GM12878 (cell line): Measurements from ENCODE around the gene LIN37. TPM values are rescaled to one million over a fixed set of nuclear protein-coding genes. Genes with fewer than 3 reads are reported as not detected.

ENCODE experiments used
- ATAC-seq: fragments of 200-7000 bp; cut with Tn5 transposase; 3 replicates; pipeline ENCODE4 v1.9.1; 2020; ENCODE audit warnings: mild to moderate bottlenecking, moderate library complexity
- BruUV-seq: library from RNA; stranded (reverse); fragments of 400-500 nt; replicated peaks from 2 replicates; lab custom pipeline; 2021; lab: Mats Ljungman, UMichigan
- CTCF ChIA-PET: fragments of 300-600 bp; sonication (Branson Sonifier 250); formaldehyde crosslinking; extraction: SDS; loops from one replicate; lab custom pipeline; 2021; ENCODE audit warnings: inconsistent platforms; lab: Yijun Ruan, JAX
- POLR2A ChIA-PET: fragments of 350-600 bp; formaldehyde crosslinking; extraction: SDS; loops from one replicate; lab custom pipeline; 2021; ENCODE audit warnings: inconsistent platforms; lab: Charles Lee
- RAD21 ChIA-PET: fragments of 300-600 bp; sonication (Branson Sonifier 250); formaldehyde crosslinking; loops from one replicate; lab custom pipeline; 2023; ENCODE audit warnings: antibody characterized with exemption; ENCODE audit not compliant: unreplicated experiment; lab: Charles Lee
- SMC1A ChIA-PET: fragments of 300-600 bp; sonication (Branson Sonifier 250); formaldehyde crosslinking; loops from one replicate; lab custom pipeline; 2023; ENCODE audit not compliant: unreplicated experiment, uncharacterized antibody; lab: Charles Lee
- DNase-seq: peaks from one replicate; pipeline ENCODE4 v3.0.0-alpha.2; 2011; ENCODE audit warnings: low read depth, low spot score
- FAIRE-seq: peaks from 3 replicates; lab custom pipeline; 2011; peaks lifted over from hg19 to GRCh38; lab: Jason Lieb, UNC
- H2AFZ ChIP-seq: 2 replicates; pipeline ENCODE4 v1.6.0; 2011; ENCODE audit warnings: low read depth, low read length, control low read depth; ENCODE audit not compliant: control insufficient read depth
- H3K27ac ChIP-seq: 2 replicates; pipeline ENCODE4 v1.5.1; 2011; ENCODE audit warnings: control low read depth; ENCODE audit not compliant: control insufficient read depth, insufficient read depth
- H3K27me3 ChIP-seq, 2 experiments: replicated peaks in 1 of 2; 2 replicates each; pipeline versions ENCODE4 v1.6.0 to v1.6.1; 2011; ENCODE audit warnings: low read length in 1 of 2; ENCODE audit not compliant: control insufficient read depth in 2 of 2, insufficient read depth in 2 of 2
- H3K36me3 ChIP-seq, 2 experiments: 2 replicates each; pipeline ENCODE4 v1.5.1; 2011; ENCODE audit warnings: low read length in 1 of 2; ENCODE audit not compliant: control insufficient read depth in 2 of 2, insufficient read depth in 2 of 2
- H3K4me1 ChIP-seq: 2 replicates; pipeline ENCODE4 v1.6.1; 2011; ENCODE audit warnings: mild to moderate bottlenecking, low read length, moderate library complexity, mixed read lengths; ENCODE audit not compliant: control insufficient read depth, insufficient read depth
- H3K4me2 ChIP-seq: 2 replicates; pipeline ENCODE4 v1.6.0; 2011; ENCODE audit warnings: control low read depth; ENCODE audit not compliant: control insufficient read depth, insufficient read depth
- H3K4me3 ChIP-seq: fragments of 200-600 bp; sonication (generic); 2 replicates; pipeline ENCODE4 v1.5.1; 2016
- H3K79me2 ChIP-seq: 2 replicates; pipeline ENCODE4 v1.6.0; 2011; ENCODE audit warnings: low read length; ENCODE audit not compliant: control insufficient read depth, insufficient read depth
- H3K9ac ChIP-seq: 2 replicates; pipeline ENCODE4 v1.8.0; 2011; ENCODE audit warnings: low read length, control low read depth, mixed read lengths; ENCODE audit not compliant: control insufficient read depth, insufficient read depth
- H3K9me3 ChIP-seq: replicated peaks from 3 replicates; pipeline ENCODE4 v1.5.1; 2011; ENCODE audit warnings: mild to moderate bottlenecking, low read length; ENCODE audit not compliant: control insufficient read depth, insufficient read depth
- H4K20me1 ChIP-seq: 2 replicates; pipeline ENCODE4 v1.6.0; 2011; ENCODE audit not compliant: control insufficient read depth, insufficient read depth
- ATF2 ChIP-seq: IDR thresholded peaks from 2 replicates; pipeline ENCODE4 v1.6.1; 2012; ENCODE audit warnings: low read length, inconsistent platforms
- CBFB ChIP-seq: IDR thresholded peaks from 2 replicates; pipeline ENCODE4 v1.6.1; 2016; ENCODE audit warnings: antibody characterized with exemption, low read depth
- CUX1 ChIP-seq: IDR thresholded peaks from 2 replicates; pipeline ENCODE4 v1.6.1; 2012; ENCODE audit warnings: improper control_type of control experiment, low read depth, low read length; ENCODE audit not compliant: insufficient replicate concordance
- DPF2 ChIP-seq: fragments of 450-650 bp; IDR thresholded peaks from 2 replicates; pipeline ENCODE4 v1.6.1; 2017; ENCODE audit warnings: mild to moderate bottlenecking
- IRF4 ChIP-seq: IDR thresholded peaks from 2 replicates; pipeline ENCODE4 v1.6.1; 2011; ENCODE audit warnings: low read depth, low read length
- JUNB ChIP-seq: IDR thresholded peaks from 2 replicates; pipeline ENCODE4 v1.6.1; 2016; ENCODE audit warnings: antibody characterized with exemption, mild to moderate bottlenecking
- MEF2B ChIP-seq: fragments of 450-650 bp; IDR thresholded peaks from 2 replicates; pipeline ENCODE4 v1.6.1; 2018; ENCODE audit warnings: mild to moderate bottlenecking, moderate library complexity; ENCODE audit not compliant: partially characterized antibody, poor library complexity, severe bottlenecking
- RCOR1 ChIP-seq: conservative IDR thresholded peaks from 2 replicates; pipeline ENCODE4 v1.6.1; 2012; ENCODE audit warnings: low read depth, low read length, improper control_type of control experiment
- SIN3A ChIP-seq: IDR thresholded peaks from 2 replicates; pipeline ENCODE4 v1.6.1; 2012; ENCODE audit warnings: low read depth, low read length, improper control_type of control experiment
- STAT1 ChIP-seq: fragments of 450-650 bp; conservative IDR thresholded peaks from 2 replicates; pipeline ENCODE4 v1.6.1; 2014; ENCODE audit warnings: antibody characterized with exemption, mild to moderate bottlenecking
- USF2 ChIP-seq: IDR thresholded peaks from 2 replicates; pipeline ENCODE4 v1.6.1; 2011; ENCODE audit warnings: low read depth, low read length, improper control_type of control experiment, borderline replicate concordance
- WGBS: methylation state at CpG from one replicate; pipeline ENCODE4 v1.1.6; 2016; ENCODE audit warnings: low lambda C conversion rate; ENCODE audit not compliant: insufficient replicate concordance, insufficient coverage; ENCODE audit errors: missing lambda C conversion rate; 5-methylcytosine and 5-hydroxymethylcytosine counted together
- in situ Hi-C: fragments of 300-500 bp; cut with MboI; formaldehyde crosslinking; loops from 9 replicates; pipeline ENCODE4 v1.14.3; 2018; ENCODE audit warnings: mixed read lengths
- intact Hi-C: fragments of 100-400 bp; cut with micrococcal nuclease; formaldehyde crosslinking; loops from one replicate; pipeline ENCODE4 v1.14.2; 2022; ENCODE audit not compliant: unreplicated experiment
- polyA plus RNA-seq, 11 experiments: library from polyadenylated mRNA; depleted of rRNA in 4 of 11; unstranded in 6 of 11; stranded (reverse) in 5 of 11; fragments of >200 nt; fragmentation: Nextera tagmentation in 4 of 11; fragmentation: Illumina TruSeq in 1 of 11; extraction: Ambion mirVana in 4 of 11; extraction: Trizol in 1 of 11; gene quantifications; 1 replicate in 1 of 11; 2 replicates in 10 of 11; pipeline versions ENCODE4 v1.2.1 to v1.2.3, GENCODE V29; 2011 to 2016; ENCODE audit warnings: inconsistent platforms in 2 of 11, missing spikeins in 2 of 11, low read depth in 1 of 11
- total RNA-seq, 4 experiments: library from RNA; depleted of rRNA in 3 of 4; stranded (reverse); fragments of >200 nt in 3 of 4; fragmentation: Illumina TruSeq in 1 of 4; extraction: Trizol in 1 of 4; gene quantifications; 2 replicates each; pipeline versions ENCODE4 v1.2.1 to v1.2.3, GENCODE V29; 2013 to 2021
- TF ChIP-seq, protein P1 (sequence below): IDR thresholded peaks from 2 replicates; pipeline ENCODE4 v1.6.1; 2011; ENCODE audit warnings: low read depth, mild to moderate bottlenecking, low read length, moderate library complexity, borderline replicate concordance; ENCODE audit errors: extremely low read depth
- TF ChIP-seq, protein P2 (sequence below): fragments of 150-350 bp; IDR thresholded peaks from 2 replicates; pipeline ENCODE4 v1.6.1; 2014; ENCODE audit warnings: mild to moderate bottlenecking, low read depth, low read length

The LIN37 gene
- total and polyA plus RNA-seq, 10 of the 15 experiments (the other 5 are each of a cell fraction or from before 2014, with no cell fraction given), result 0.69 to 11.9 (median 7.6) TPM

DNA sequence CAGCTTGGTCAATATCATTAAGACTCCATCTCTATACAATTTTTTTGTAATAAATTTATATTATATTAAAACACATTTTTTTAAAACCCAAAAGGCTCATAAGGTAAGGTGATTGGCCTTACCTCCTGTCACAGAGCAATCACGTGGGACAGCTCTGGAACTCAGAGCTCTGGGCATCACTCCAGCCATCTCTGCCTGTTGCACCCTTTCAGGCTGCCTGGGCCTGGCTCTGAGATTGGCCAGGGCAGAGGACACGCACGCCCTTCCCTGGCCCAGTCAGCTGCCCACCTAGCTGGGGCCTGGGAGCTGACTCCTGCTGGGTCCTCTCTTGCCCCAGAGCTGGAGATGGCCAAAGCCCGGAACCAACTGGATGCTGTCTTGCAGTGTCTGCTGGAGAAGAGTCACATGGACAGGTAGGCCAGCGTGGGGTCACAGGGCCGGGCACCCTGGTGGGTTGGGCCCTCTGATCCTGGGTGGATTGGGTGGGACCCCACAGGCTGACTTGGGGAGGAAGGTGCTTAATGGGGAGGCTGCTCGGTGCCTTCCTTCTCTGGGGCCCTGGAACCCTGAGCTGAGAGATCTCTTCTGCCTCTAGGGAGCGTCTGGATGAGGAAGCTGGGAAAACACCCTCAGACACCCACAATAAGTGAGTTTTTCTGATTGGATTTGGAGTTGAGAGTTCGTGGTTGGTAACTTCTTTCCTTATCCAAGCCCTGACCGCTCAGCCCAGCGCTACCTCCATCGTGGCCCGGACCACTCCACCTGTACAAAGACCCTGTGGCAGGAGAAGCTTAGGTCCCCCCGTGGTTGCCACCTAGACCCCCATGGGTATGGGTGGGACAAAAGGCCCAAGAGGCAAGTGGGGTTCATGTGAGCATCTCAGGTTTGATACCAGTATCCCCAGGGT lies 3.7 kb downstream of the LIN37 start:
- H3K79me2 ChIP-seq, result peaks cover 3% of the 10 kb centered on the region
- SMC1A ChIA-PET, result interaction anchor here (0.7 kb wide), 1 partner anchor 558 kb away, joined by 3 read pairs; no protein-coding TSS in a partner anchor
- TF ChIP-seq RCOR1, result no peak
- no peak for TF ChIP-seq DPF2
- TF ChIP-seq MEF2B, result no peak
- TF ChIP-seq ATF2, result no peak
- TF ChIP-seq CBFB, result no peak
- TF ChIP-seq STAT1, result no peak
- TF ChIP-seq, protein P1, sequence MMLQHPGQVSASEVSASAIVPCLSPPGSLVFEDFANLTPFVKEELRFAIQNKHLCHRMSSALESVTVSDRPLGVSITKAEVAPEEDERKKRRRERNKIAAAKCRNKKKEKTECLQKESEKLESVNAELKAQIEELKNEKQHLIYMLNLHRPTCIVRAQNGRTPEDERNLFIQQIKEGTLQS, result no peak
- TF ChIP-seq, protein P2, sequence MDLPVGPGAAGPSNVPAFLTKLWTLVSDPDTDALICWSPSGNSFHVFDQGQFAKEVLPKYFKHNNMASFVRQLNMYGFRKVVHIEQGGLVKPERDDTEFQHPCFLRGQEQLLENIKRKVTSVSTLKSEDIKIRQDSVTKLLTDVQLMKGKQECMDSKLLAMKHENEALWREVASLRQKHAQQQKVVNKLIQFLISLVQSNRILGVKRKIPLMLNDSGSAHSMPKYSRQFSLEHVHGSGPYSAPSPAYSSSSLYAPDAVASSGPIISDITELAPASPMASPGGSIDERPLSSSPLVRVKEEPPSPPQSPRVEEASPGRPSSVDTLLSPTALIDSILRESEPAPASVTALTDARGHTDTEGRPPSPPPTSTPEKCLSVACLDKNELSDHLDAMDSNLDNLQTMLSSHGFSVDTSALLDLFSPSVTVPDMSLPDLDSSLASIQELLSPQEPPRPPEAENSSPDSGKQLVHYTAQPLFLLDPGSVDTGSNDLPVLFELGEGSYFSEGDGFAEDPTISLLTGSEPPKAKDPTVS, result no peak
- TF ChIP-seq USF2, result no peak
- no peak for TF ChIP-seq IRF4
- no peak for TF ChIP-seq SIN3A
- TF ChIP-seq CUX1, result no peak
- no peak for TF ChIP-seq JUNB

More for the DNA sequence above, 3.7 kb downstream of the LIN37 start:
- Histone ChIP-seq H4K20me1 (no peaks in the 10 kb centered on the region), H3K27me3 (no peaks in the 10 kb centered on the region), H3K9ac (no peak overlapping the region), H3K4me3 (no peak overlapping the region), H3K9me3 (no peaks in the 10 kb centered on the region), H3K27ac (no peak overlapping the region), H3K4me2 (no peak overlapping the region), H3K36me3 (peaks cover 0 to 2% of the 10 kb centered on the region in 2 experiments; a peak in 2 of 4 replicates), H3K4me1 (peaks cover 8% of the 10 kb centered on the region), H2AFZ (no peak overlapping the region)
- BruUV-seq, result no TSS peak
- no peak for DNase-seq
- no peak for ATAC-seq
- in situ Hi-C loops (no loop called here), intact Hi-C loops (no loop called here)
- ChIA-PET CTCF (interaction anchor here (1.8 kb wide), 1 partner anchor 50 kb away, joined by 5 read pairs; no protein-coding TSS in a partner anchor), POLR2A (interaction anchor here (1.1 to 1.4 kb wide), 2 partner anchors 8 to 50 kb away, joined by 3 read pairs; no protein-coding TSS in a partner anchor), RAD21 (interaction anchor here (1.5 kb wide), 1 partner anchor 58 kb away, joined by 4 read pairs; no protein-coding TSS in a partner anchor)
- no peak for FAIRE-seq
- 64% methylated on average over 14 of the region's 14 CpGs for WGBS
